Right lobe of liver (tissue), 4 donors: ENCODE measurements around the gene SMG1.

Experiments used
- POLR2A ChIP-seq: fragments of 450-650 bp; IDR thresholded peaks from one replicate; pipeline ENCODE4 v1.6.1; 2017; ENCODE audit warnings: antibody characterized with exemption, mild to moderate bottlenecking
- TF ChIP-seq, protein P1 (sequence below), 4 donors: fragments of 200-600 bp in 3 of 4; fragments of 450-650 bp in 1 of 4; IDR thresholded peaks; one replicate each; pipeline versions ENCODE4 v1.5.1 to v1.8.0; 2016 to 2022; ENCODE audit warnings: antibody characterized with exemption in 4 of 4, mild to moderate bottlenecking in 2 of 4
- donor health status: DM: no; HTN: no; CAD: no.
- donor health status: DM: no; HTN: no; CAD: no.
- donor health status: DM: no; HTN: yes; CAD: no.

DNA sequence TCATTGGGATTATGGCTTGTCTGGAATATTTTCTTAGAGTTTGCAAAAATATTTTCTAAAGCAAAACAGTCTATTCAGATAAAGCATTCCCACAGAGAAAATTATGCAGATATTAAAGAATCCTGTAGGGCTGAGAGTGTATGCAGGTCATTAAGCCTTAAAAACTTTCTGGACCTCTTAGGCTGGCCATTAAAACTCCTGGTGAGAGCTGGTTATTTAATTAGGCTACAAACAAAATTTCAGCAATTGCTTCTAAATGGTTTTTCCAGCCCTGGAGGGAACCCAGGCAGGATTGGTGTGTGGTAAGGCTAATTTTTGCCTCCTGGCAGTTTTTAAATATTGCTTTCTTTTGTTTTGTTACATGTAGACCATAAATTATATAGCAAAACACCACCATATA is 27.3 kb upstream of the SMG1 start:
- TF ChIP-seq, protein P1, sequence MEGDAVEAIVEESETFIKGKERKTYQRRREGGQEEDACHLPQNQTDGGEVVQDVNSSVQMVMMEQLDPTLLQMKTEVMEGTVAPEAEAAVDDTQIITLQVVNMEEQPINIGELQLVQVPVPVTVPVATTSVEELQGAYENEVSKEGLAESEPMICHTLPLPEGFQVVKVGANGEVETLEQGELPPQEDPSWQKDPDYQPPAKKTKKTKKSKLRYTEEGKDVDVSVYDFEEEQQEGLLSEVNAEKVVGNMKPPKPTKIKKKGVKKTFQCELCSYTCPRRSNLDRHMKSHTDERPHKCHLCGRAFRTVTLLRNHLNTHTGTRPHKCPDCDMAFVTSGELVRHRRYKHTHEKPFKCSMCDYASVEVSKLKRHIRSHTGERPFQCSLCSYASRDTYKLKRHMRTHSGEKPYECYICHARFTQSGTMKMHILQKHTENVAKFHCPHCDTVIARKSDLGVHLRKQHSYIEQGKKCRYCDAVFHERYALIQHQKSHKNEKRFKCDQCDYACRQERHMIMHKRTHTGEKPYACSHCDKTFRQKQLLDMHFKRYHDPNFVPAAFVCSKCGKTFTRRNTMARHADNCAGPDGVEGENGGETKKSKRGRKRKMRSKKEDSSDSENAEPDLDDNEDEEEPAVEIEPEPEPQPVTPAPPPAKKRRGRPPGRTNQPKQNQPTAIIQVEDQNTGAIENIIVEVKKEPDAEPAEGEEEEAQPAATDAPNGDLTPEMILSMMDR (IDR thresholded peaks at IDR 0.05) = no peak
- TF ChIP-seq POLR2A = no peak
